ENCODE measurements around the gene RNGTT.
"Not testable (repeated sequence)": the region's sequence is repeated elsewhere in the genome, so short reads cannot be mapped to it uniquely, and the experiment has no call there.

The RNGTT gene

DNA sequence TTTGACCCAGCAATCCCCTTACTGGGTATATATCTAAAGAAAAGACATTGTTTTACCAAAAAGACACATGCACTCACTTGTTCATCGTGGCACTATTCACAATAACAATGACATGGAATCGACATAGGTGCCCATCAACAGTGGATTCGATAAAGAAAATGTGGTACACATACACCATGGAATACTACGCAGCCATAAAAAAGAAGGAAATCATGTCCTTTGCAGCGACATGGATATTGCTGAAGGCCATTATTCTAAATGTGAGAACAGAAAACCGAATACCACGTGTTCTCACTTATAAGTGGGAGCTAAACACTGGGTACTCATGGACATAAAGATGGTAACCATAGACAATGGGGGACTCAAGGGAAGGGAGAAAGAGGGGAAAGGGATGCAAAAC is 222.3 kb downstream of the RNGTT start:
- no peak for DNase-seq (ENCODE audit: low read depth in 2 of 2, low spot score in 1 of 2)

DNA sequence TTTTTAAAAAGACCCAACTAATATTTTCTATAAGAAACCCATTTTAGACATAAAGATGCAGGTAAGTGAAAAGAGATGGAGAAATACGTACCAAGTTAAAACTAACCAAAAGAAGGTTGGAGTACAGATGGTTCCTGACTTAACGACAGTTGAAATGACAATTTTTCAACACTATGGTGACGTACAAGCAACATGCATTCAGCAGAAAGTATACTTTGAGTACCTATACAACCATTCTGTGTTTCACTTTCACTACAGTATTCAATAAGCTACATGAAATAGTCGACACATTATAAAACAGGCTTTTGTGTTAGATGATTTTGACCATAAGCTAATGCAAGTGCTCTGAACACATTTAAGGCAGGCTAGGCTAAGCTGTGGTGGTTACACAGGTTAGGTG is 228.9 kb downstream of the RNGTT start:
- DNase-seq (ENCODE audit: low read depth in 2 of 2, low spot score in 1 of 2) = no peak

DNA sequence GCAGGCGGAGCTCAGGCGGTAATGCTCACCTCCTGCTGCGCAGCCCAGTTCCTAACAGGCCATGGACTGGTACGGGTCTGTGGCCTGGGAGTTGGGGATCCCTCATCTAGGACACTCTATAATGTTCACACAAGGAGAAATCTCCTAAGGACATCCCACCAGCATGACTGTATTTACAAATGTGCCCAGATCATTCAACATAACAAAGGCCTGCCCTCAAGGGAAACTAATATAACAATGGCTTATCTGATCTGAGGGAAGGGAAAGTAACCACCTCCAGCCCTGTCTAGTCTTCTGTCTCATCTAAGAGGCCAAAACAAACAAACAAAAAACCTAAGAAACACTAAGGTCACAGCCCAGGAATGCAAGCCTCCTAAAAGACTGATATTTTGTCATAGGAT is 232.8 kb downstream of the RNGTT start:
- DNase-seq (ENCODE audit: low read depth in 2 of 2, low spot score in 1 of 2) = no peak

DNA sequence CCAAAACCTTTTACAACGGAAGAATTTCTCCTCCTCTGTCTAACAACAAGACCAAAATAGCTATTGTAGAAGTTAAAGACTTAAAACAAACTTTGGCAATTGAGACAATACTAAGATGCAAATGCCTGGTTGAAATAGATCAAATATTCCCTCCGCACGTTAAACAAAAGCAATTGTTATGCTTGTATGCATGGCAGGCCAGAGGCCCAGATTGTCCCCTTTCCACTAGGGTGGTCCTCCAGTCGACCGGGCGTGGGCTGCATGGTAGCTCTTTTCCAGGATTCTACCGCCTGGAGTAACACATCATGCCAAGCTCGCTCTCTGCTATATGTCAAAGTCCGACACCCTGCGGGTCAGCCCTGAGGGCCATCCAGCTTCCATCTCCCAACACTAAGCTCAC is 234.7 kb downstream of the RNGTT start:
- DNase-seq (ENCODE audit: low read depth in 2 of 2, low spot score in 1 of 2) = no peak

DNA sequence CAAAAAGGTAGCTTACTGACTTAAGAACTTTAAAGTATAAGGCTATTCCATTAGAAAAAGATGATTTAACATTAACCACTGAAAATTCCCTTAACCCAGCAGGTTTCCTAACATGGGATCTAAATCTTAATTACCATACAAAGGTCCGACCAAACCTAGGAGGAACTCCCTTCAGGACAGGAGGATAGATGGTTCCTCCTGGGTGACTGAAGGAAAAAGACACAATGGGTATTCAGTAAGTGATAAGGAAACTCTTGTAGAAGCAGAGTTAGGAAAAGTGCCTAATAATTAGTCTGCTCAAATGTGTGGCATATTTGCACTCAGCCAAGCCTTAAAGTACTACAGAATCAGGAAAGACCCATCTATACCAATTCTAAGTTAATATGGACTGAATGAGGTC is 237.0 kb downstream of the RNGTT start:
- not testable (repeated sequence) for DNase-seq (ENCODE audit: low read depth in 2 of 2, low spot score in 1 of 2)

DNA sequence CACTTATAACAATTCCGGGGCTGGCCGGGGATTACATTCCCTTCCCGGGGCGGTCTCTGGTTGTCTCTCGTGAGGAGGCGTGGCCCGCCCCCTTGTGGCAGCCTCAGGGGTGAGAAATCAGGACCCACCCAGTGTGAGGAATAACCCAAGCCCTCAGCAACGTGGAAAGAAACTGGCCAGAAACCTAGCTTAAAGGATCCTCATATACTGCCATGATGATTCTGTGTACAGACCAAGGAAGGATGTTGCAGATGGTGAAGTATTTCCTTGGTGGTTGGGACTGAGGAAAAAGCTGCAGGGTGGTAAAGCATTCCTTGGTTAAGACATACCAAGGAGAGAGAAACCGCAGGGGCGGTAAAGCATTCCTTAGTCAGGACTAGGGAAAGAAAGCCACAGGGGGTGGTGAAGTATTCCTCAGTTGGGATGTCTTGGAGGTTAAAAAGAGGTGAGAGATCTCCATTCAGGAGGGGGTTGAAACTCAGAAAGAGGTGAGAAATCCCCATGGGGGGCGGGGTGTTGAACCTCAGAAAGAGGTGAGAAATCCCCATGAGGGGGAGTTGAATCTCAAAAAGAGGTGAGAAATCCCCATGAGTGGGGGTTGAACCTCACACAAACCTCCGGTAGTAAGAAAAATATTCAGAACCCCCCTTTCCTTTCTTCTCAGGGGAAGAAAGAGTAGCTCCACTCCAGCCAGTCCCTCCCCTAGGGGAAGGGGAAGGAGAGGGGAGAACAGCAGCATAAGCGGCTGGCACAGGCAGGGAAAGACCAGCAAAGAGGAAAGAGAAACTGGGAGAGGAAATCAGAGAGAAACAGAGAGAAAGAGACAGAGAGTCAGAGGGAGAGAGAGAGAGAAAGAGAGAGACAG is 238.1 kb downstream of the RNGTT start:
- no peak for DNase-seq (ENCODE audit: low read depth in 2 of 2, low spot score in 1 of 2)

DNA sequence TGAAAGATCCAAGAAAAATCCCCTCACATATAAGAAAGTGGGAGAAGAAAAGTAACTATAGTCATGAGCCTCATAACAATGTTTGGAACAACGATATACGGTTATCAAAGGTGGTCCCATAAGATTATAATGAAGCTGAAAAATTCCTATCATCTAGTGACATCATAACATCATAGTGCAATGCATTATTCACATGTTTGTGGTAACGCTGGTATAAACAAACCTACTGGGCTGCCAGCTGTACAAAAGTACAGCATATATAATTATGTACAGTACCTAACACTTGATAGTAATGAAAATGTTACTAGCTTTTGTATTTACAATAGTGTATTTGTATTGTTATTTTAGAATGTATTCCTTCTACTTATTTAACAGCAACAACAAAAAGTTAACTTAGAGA is 240.7 kb downstream of the RNGTT start:
- DNase-seq (ENCODE audit: low read depth in 2 of 2, low spot score in 1 of 2) = no peak

DNA sequence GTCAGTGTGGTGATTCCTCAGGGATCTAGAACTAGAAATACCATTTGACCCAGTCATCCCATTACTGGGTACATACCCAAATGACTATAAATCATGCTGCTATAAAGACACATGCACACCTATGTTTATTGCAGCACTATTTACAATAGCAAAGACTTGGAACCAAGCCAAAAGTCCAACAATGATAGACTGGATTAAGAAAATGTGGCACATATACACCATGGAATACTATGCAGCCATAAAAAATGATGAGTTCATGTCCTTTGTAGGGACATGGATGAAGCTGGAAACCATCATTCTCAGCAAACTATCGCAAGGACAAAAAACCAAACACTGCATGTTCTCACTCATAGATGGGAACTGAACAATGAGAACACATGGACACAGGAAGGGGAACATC is 247.0 kb downstream of the RNGTT start:
- not testable (repeated sequence) for DNase-seq (ENCODE audit: low read depth in 2 of 2, low spot score in 1 of 2)

DNA sequence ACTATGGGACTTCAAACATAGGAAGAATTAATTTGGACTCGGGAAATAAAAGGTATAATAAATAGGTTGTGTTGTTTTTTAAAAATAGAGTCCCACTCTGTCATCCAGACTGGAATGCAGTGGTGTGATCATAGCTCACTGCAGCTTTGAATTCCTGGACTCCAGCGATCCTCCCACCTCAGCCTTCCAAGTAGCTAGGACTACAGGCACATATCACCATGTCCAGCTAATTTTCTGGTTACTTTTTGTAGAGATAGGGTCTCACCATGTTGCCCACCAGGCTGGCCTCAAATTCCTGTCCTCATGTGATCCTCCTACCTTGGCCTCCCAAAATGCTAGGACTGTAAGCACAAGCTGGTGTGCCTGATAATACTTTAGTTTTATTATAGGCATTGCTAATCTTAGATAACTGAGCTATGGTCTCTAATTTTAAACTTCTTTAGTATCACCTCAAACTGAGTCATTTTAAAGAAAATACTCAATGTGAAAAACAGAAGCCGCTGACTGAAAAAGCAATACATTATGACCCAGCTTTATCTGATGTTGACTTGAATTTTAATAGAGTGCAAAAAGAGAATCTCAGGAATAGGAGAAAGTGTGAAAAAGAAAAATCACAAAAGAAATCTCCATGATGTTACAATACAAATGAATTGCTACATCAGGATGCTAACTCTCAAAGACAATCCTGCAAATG is 251.0 kb downstream of the RNGTT start:
- DNase-seq (ENCODE audit: low read depth in 2 of 2, low spot score in 1 of 2) = no peak

DNA sequence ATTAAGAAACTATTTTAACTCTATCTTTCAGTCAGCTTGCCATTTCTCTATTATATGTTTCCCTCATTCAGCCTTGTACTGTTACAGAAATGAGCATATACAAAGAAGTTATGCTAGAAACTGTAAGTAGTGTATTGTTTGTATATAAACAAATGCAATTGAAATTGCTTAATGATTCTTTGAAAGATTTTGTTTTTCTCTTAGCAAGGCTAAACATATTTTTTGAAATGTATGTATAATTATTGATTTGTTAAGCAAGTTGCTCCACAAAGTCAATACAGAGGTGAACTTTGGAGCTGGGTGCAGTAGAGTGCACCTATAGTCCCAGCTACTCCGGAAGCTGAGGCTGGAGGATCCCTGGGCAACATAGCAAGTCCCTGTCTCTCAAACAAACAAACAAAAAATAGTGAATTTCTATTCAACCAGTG is 253.6 kb downstream of the RNGTT start:
- DNase-seq (ENCODE audit: low read depth in 2 of 2, low spot score in 1 of 2) = no peak

DNA sequence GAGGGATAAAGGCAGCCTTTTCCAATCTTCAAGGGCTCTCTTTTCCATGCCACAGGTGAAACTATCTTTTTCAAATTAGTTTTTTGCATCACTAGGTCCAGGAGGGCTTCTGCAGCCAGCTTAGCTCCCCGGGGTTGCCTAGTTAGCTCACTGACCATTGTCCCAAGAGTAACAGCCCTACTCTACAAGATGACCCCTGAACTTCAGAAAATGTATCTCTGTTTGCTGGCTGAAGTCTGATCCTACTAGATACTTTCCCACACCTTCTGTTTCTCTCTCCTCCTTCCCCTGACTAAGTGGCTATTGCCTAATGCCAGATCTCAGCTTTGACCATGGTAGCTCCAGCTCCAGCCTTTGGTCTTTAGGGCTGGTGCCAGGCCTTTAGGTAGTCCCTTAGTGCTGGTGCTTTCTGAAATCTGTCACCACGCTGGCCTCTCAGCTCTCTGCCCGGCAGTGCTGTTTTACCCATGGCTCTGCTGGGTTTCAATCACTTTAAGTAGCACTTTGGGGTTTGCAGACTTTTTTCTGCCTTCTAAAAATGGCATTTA is 255.1 kb downstream of the RNGTT start:
- no peak for DNase-seq (ENCODE audit: low read depth in 2 of 2, low spot score in 1 of 2)

DNA sequence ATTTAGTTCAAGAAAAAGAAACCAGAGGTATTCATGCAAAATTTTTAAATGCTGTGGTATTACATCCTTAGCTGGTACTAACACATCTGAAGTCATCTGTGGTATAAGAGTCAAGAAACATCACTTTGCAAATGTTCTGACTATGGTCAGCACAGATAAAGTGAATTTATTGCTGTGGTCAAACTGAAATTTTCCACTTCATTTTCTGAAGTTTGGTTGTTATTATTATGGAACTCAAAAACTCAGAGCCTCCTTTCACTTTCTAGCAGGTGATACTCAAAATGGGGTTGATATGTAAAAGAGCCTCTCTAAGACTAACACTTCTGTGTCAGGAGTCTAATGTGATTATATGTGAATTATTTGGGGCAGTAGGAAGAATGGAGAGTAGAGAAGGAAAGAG is 257.8 kb downstream of the RNGTT start:
- DNase-seq (ENCODE audit: low read depth in 2 of 2, low spot score in 1 of 2) = no peak

DNA sequence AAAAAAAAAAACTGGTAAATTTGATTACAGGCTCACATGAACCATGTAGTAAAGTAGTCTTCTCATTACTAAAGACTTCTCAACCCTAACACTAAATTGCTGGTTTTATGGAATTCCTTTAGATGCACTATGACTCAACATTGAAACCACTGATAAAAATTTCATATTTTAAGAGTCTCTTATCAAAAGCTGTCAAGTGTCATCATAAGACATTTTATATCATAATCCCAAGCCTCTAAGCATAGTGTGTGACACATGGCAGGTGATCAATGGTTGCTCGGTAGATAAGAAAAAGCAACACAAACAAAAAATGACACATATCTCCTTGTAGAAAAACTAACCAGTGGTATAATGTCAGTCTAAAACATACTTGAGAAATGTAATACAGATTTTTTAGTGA is 258.4 kb downstream of the RNGTT start:
- no peak for DNase-seq (ENCODE audit: low read depth in 2 of 2, low spot score in 1 of 2)

DNA sequence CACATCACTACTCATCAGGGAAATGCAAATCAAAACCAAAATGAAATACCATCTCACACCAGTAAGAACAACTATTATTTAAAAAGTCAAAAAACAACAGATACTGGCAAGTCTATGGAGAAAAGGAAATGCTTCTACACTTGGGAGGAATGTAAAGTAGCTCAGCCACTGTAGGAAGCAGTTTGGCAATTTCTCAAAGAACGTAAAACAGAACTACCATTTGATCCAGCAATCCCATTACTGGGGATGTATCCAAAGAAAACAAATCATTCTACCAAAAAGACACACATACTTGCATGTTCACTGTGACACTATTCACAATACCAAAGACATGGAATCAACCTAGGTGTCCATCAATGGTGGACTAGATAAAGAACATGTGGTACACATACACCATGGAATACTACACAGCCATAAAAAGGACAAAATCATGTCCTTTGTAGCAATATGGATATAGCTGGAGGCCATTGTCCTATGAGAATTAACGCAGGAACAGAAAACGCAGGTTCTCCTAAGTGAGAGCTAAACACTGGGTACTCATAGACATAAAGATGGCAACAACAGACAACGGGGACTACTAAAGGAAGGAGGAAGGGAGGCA is 260.4 kb downstream of the RNGTT start:
- no peak for DNase-seq (ENCODE audit: low read depth in 2 of 2, low spot score in 1 of 2)

DNA sequence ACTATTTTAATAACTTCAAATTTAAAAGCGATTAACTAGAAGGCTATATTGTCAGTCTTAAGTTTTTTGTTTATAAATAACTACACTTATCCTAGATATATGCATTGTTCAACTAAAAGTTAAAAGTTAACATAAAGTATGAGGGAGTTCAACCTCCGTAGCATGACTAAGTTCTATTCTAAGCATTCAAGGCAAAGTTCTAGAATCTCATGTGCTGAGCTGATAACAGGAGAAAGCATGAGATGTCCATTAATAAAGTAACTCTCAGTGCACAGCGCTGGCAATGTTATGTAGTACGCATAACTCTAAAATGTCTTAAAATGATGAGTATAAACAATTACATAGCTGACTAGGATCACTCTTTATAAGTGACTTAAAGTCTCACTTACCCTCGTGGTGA is 264.8 kb downstream of the RNGTT start:
- no peak for DNase-seq (ENCODE audit: low read depth in 2 of 2, low spot score in 1 of 2)

DNA sequence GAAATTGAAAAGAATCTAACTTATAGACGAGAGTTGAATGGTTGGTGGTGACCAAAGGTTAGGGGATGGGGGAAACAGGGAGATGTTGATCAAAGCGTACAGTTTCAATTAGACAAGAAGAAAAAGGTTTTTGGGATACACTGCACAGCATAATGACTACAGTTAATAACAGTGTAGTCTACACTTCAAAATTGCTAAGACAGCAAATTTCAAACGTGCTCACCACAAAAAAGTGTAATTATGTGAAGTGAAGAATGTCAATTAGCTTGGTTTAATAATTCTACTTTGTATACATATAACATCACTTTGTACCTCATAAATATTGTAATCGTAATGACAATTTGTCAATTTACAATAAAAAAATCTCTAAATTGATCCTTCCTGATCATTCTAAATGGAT is 267.5 kb downstream of the RNGTT start:
- DNase-seq (ENCODE audit: low read depth in 2 of 2, low spot score in 1 of 2) = no peak

DNA sequence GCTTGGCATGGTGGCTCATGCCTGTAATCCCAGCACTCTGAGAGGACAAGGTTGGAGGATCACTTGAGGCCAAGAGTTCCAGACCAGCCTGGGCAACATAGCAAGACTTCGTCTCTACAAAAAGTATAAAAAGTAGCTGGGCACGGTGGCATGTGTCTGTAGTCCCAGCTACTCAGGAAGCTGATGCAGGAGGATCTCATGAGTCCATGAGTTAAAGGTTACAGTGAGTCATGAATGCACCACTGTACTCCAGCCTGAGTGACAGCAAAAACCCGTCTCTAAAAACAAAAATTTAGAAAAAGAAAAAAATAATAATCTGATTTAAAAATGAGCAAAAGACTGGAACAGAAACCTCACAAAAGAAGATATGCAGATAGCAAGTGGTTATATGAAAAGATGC is 279.7 kb downstream of the RNGTT start:
- DNase-seq (ENCODE audit: low read depth in 2 of 2, low spot score in 1 of 2) = no peak

DNA sequence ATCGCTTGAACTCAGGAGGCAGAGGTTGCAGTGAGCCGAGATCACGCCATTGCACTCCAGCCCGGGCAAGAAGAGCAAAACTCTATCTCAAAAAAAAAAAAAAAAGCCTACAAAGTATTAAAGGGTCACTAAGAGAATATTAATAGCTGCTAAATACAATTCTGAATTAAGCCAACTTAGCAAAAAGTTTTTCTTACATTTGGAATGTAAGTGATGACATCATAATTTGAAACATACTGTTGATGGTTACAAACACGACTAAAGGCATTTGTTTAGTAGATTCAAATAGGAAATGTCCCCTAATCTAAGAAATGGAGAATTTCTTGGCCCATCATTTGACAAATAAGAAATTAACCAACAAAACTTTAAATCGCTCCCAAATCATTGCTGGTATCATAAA is 282.8 kb downstream of the RNGTT start:
- DNase-seq (ENCODE audit: low read depth in 2 of 2, low spot score in 1 of 2) = no peak

DNA sequence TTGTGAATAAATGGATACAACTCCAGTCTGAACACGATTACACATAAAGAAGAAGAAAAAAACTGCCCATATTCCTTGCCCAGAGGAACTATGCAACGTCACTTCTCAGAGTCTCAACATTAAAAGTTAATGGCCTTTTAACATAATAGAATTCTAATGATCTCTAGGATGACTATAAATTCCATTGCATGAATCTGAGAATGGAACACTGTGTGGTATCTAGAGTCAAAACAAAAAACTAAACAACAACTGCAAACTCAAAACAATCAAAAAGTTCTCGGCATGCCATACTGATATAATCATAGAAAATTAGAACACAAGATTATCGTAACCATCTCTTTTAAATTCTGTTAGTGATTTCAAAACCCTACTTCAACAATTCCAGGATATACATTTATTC is 283.6 kb downstream of the RNGTT start:
- DNase-seq (ENCODE audit: low read depth in 2 of 2, low spot score in 1 of 2) = no peak

DNA sequence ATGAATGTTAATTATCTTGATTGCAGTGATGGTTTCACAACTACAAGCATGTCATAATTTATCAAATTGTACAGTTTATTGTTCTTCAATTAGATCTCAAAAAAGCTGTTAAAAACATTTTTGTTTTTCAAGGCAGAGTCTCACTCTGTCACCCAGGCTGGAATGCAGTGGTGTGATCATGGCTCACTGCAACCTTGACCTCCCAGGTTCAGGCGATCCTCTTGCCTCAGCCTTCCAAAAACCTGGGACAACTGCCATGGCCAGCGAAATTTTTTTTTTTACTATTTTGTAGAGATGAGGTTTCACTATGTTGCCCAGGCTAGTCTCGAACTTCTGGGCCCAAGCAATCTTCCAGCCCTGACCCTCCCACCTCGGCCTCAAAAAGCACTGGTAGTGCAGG is 286.1 kb downstream of the RNGTT start:
- DNase-seq (ENCODE audit: low read depth in 2 of 2, low spot score in 1 of 2) = no peak

DNA sequence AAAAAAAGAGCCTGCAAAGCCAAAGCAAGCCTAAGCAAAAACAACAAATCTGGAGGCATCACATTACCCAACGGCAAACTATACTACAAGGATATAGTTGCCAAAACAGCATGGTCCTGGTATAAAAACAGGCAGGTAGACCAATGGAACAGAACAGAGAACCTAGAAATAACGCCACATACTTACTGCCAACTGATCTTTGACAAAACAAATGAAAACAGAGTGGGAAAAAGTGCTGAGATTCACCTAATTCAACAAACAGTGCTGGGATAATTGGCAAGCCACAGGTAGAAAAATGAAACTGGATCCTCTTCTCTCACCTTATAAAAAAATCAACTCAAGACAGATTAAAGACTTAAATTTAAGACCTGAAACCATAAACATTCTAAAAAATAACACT is 291.8 kb downstream of the RNGTT start:
- DNase-seq (ENCODE audit: low read depth in 2 of 2, low spot score in 1 of 2) = no peak

DNA sequence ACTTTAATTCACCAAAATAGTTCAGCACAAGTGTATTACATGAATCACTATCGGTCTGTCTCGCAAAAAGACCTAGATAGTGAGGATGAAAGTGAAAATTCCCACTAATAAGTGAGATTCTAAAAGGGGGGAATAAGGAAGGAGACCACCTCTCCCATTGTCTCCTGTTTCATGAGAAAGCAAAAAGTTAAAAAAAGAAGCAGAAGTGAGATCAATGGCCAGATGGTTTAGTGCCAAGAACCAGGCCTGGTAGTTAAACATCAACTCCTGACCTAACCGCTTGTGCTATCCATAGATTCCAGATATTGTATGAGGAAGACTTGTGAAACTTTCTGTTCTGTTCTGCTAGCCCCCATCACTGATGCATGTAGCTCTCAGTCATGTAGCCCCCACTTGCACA is 293.0 kb downstream of the RNGTT start:
- no peak for DNase-seq (ENCODE audit: low read depth in 2 of 2, low spot score in 1 of 2)
